Superior temporal gyrus (tissue), 1 donor: Measurements from ENCODE around the gene PPP4R4.
A peak's percentile ranks its signal among the peaks of the same experiment; 100 is the strongest.
"Not testable (repeated sequence)": the region's sequence is repeated elsewhere in the genome, so short reads cannot be mapped to it uniquely, and the experiment has no call there.

Experiments
- DNase-seq: peaks from one replicate; pipeline ENCODE4 v3.0.0-alpha.2; 2016; ENCODE audit errors: extremely low spot score

The PPP4R4 gene

GRCh38 chr14:94180655-94181271, 6.6 kb downstream of the PPP4R4 start:
- peak; percentile 87 for DNase-seq

GRCh38 chr14:94181835-94182234, 7.7 kb downstream of the PPP4R4 start:
- DNase-seq = peak; percentile 13

- no peak for DNase-seq
Observed at GRCh38 chr14:94192536-94192935, 18.4 kb downstream of the PPP4R4 start.

- DNase-seq = no peak
Observed at GRCh38 chr14:94193776-94194175, 19.7 kb downstream of the PPP4R4 start.

- no peak for DNase-seq
Observed at GRCh38 chr14:94196057-94196456, 21.9 kb downstream of the PPP4R4 start.

GRCh38 chr14:94203473-94204210, 29.5 kb downstream of the PPP4R4 start:
- DNase-seq = no peak

GRCh38 chr14:94213021-94213420, 38.9 kb downstream of the PPP4R4 start:
- DNase-seq = no peak

GRCh38 chr14:94213741-94214140, 39.6 kb downstream of the PPP4R4 start:
- no peak for DNase-seq

- no peak for DNase-seq
Observed at GRCh38 chr14:94217116-94217515, 43.0 kb downstream of the PPP4R4 start.

- not testable (repeated sequence) for DNase-seq
Observed at GRCh38 chr14:94218198-94218886, 44.2 kb downstream of the PPP4R4 start.

GRCh38 chr14:94224040-94224439, 49.9 kb downstream of the PPP4R4 start:
- DNase-seq = no peak

- no peak for DNase-seq
Observed at GRCh38 chr14:94225460-94226378, 51.6 kb downstream of the PPP4R4 start.

- no peak for DNase-seq
Observed at GRCh38 chr14:94227029-94227428, 52.9 kb downstream of the PPP4R4 start.

GRCh38 chr14:94237046-94237445, 62.9 kb downstream of the PPP4R4 start:
- no peak for DNase-seq

GRCh38 chr14:94237983-94238382, 63.9 kb downstream of the PPP4R4 start:
- DNase-seq = no peak

GRCh38 chr14:94239406-94239805, 65.3 kb downstream of the PPP4R4 start:
- no peak for DNase-seq

GRCh38 chr14:94244182-94244581, 70.1 kb downstream of the PPP4R4 start:
- DNase-seq = no peak

- DNase-seq = not testable (repeated sequence)
Observed at GRCh38 chr14:94264195-94264594, 90.1 kb downstream of the PPP4R4 start.

- DNase-seq = no peak
Observed at GRCh38 chr14:94267352-94267751, 93.2 kb downstream of the PPP4R4 start.

- DNase-seq = not testable (repeated sequence)
Observed at GRCh38 chr14:94268582-94268981, 94.5 kb downstream of the PPP4R4 start.

- DNase-seq = peak; percentile 83
Observed at GRCh38 chr14:94269156-94269555, 95.0 kb downstream of the PPP4R4 start.
